ENCODE results near the gene CDK5RAP2.

The CDK5RAP2 gene

DNA sequence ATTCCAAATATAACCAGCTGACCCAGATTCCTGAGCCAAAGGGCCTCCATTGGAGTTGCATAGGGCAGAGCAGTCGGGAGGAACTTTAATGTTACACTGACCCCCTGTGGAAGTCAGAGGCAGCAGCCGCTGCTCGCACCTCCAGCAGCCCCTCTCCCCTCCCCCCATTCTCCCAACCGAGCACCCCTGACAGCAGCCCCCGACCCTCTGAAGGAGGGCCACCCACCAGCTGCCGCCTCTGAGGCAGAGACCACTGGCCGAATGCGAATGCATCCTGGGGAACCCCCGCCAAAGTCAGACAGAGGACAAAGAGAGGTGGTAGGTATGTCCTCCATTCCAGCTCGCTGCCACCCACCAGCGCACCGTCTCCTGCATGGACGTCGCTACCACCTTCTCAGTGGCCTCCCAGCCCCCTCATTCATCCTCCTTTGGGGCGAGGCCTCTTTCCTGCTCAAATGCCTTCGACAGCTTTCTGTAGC, 231.0 kb downstream of the CDK5RAP2 start:
- TF ChIP-seq, protein P1, sequence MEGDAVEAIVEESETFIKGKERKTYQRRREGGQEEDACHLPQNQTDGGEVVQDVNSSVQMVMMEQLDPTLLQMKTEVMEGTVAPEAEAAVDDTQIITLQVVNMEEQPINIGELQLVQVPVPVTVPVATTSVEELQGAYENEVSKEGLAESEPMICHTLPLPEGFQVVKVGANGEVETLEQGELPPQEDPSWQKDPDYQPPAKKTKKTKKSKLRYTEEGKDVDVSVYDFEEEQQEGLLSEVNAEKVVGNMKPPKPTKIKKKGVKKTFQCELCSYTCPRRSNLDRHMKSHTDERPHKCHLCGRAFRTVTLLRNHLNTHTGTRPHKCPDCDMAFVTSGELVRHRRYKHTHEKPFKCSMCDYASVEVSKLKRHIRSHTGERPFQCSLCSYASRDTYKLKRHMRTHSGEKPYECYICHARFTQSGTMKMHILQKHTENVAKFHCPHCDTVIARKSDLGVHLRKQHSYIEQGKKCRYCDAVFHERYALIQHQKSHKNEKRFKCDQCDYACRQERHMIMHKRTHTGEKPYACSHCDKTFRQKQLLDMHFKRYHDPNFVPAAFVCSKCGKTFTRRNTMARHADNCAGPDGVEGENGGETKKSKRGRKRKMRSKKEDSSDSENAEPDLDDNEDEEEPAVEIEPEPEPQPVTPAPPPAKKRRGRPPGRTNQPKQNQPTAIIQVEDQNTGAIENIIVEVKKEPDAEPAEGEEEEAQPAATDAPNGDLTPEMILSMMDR (conservative IDR thresholded peaks at IDR 0.05), result peak; percentile 89
- no peak overlapping the region for H3K27ac ChIP-seq

DNA sequence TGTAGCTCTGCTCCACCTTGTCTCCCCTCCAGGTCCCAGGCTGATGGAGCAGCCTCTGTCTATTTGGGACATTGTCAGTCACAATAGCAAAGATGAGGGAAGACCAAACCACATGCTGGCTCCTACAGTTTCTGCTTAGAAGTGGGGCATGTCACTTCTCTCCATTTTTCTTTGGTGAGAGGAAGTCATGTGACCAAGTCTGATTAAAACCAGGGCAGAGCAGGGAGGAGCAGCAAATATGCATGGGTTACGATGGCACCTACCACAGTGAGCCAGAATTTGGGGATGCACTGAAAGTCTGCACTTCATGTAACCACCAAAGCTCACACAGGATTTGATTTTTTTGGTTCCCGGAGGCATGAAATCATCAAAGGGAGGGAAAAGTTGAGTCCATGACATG, 234.6 kb downstream of the CDK5RAP2 start:
- H3K27ac ChIP-seq, result no peak overlapping the region
- TF ChIP-seq, protein P1 (conservative IDR thresholded peaks at IDR 0.05), result no peak

DNA sequence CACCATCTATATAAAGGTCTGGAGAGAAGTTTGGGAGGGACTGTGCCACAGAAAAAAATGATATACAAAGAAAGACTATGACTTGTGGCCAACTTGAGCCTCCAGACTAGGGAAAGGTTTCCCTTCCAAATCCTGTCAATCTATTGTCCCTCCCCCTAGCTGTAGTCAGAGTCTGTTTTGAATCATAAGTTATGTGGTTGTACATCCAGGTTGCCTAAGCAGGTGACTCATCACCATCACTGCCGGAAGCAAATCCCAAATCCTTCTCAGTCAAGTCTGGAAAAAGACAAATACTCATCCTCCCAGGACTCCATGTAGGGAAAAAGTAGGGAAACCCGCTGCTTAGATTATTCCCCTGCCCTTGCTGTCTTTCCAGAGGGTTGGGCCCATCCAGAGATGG, 235.7 kb downstream of the CDK5RAP2 start:
- no peak overlapping the region for H3K27ac ChIP-seq
- TF ChIP-seq, protein P1 (conservative IDR thresholded peaks at IDR 0.05), result no peak

DNA sequence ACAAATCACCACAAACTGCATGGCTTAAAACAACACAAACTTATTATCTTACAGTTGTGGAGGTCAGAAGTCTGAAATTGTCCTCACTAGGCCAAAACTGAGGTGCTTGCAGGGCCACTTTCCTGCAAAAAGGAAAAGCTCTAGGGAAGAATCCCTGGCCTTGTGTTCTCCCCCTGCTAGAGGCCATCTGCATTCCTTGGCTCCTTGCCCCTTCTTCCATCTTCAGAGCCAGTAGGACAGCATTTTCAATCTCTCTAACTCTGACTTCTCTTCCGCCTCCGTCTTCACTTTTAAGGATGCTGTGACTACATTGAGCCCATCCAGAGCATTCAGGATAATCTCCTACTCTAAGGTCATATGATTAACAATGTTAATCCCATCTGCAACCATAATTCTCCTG, 236.6 kb downstream of the CDK5RAP2 start:
- TF ChIP-seq, protein P1 (conservative IDR thresholded peaks at IDR 0.05), result no peak

More for the DNA sequence above, 236.6 kb downstream of the CDK5RAP2 start:
- H3K27ac ChIP-seq, result no peak overlapping the region
